T-helper 1 cell (primary cell): ENCODE measurements around the gene SYNDIG1.
"Not testable (repeated sequence)": the region's sequence is repeated elsewhere in the genome, so short reads cannot be mapped to it uniquely, and the experiment has no call there.

Experiments used
- DNase-seq, 5 donors: peaks; one replicate each; pipeline ENCODE4 v3.0.0-alpha.2; 2012 to 2020

The SYNDIG1 gene

GRCh38 chr20:24493661-24494459 is 24.4 kb downstream of the SYNDIG1 start:
- no peak for DNase-seq

- no peak for DNase-seq
These were observed 25.1 kb downstream of the SYNDIG1 start for GRCh38 chr20:24494460-24494920.

GRCh38 chr20:24495266-24495665 is 25.8 kb downstream of the SYNDIG1 start:
- DNase-seq: no peak

GRCh38 chr20:24497851-24498250 is 28.4 kb downstream of the SYNDIG1 start:
- no peak for DNase-seq

GRCh38 chr20:24498641-24499040 is 29.2 kb downstream of the SYNDIG1 start:
- no peak for DNase-seq

GRCh38 chr20:24499472-24499871 is 30.0 kb downstream of the SYNDIG1 start:
- DNase-seq: no peak

GRCh38 chr20:24501764-24502556 is 32.5 kb downstream of the SYNDIG1 start:
- no peak for DNase-seq

GRCh38 chr20:24502661-24503060 is 33.2 kb downstream of the SYNDIG1 start:
- no peak for DNase-seq

- no peak for DNase-seq
These were observed 34.0 kb downstream of the SYNDIG1 start for GRCh38 chr20:24503352-24503931.

- no peak for DNase-seq
These were observed 35.2 kb downstream of the SYNDIG1 start for GRCh38 chr20:24504331-24505285.

- no peak for DNase-seq
These were observed 36.7 kb downstream of the SYNDIG1 start for GRCh38 chr20:24506146-24506545.

GRCh38 chr20:24506696-24507095 is 37.3 kb downstream of the SYNDIG1 start:
- DNase-seq: no peak

- DNase-seq: no peak
These were observed 37.9 kb downstream of the SYNDIG1 start for GRCh38 chr20:24507182-24507853.

GRCh38 chr20:24512441-24512840 is 43.0 kb downstream of the SYNDIG1 start:
- not testable (repeated sequence) for DNase-seq

GRCh38 chr20:24518515-24518914 is 49.1 kb downstream of the SYNDIG1 start:
- DNase-seq: no peak

GRCh38 chr20:24519476-24519875 is 50.0 kb downstream of the SYNDIG1 start:
- DNase-seq: no peak

- no peak for DNase-seq
These were observed 51.6 kb downstream of the SYNDIG1 start for GRCh38 chr20:24521032-24521431.

GRCh38 chr20:24522452-24523330 is 53.3 kb downstream of the SYNDIG1 start:
- no peak for DNase-seq

- no peak for DNase-seq
These were observed 54.2 kb downstream of the SYNDIG1 start for GRCh38 chr20:24523661-24524060.

- no peak for DNase-seq
These were observed 59.3 kb downstream of the SYNDIG1 start for GRCh38 chr20:24528583-24529368.
